ENCODE measurements around the gene ASB6. TPM values are rescaled to one million over a fixed set of nuclear protein-coding genes. Genes with fewer than 3 reads are reported as not detected.
"Not testable (repeated sequence)": the region's sequence is repeated elsewhere in the genome, so short reads cannot be mapped to it uniquely, and the experiment has no call there.

ASB6 gene
- total RNA-seq, 1 experiment from 2014 or later = 14.2 TPM

- in situ Hi-C loops (cut with HindIII; ENCODE audit: low pct_unique_long_range_greater_than_20kb, low sequenced_read_pairs) = no loop called here
- no peak for DNase-seq (ENCODE audit: low read depth, low spot score)
Measured at GRCh38 chr9:129671519-129671918, 29.6 kb upstream of the ASB6 start.

GRCh38 chr9:129671065-129671464 is 29.1 kb upstream of the ASB6 start:
- no peak for DNase-seq (ENCODE audit: low read depth, low spot score)
- in situ Hi-C loops (cut with HindIII; ENCODE audit: low pct_unique_long_range_greater_than_20kb, low sequenced_read_pairs) = no loop called here

GRCh38 chr9:129669946-129670345 is 28.0 kb upstream of the ASB6 start:
- in situ Hi-C loops (cut with HindIII; ENCODE audit: low pct_unique_long_range_greater_than_20kb, low sequenced_read_pairs) = no loop called here
- DNase-seq (ENCODE audit: low read depth, low spot score) = no peak

DNA sequence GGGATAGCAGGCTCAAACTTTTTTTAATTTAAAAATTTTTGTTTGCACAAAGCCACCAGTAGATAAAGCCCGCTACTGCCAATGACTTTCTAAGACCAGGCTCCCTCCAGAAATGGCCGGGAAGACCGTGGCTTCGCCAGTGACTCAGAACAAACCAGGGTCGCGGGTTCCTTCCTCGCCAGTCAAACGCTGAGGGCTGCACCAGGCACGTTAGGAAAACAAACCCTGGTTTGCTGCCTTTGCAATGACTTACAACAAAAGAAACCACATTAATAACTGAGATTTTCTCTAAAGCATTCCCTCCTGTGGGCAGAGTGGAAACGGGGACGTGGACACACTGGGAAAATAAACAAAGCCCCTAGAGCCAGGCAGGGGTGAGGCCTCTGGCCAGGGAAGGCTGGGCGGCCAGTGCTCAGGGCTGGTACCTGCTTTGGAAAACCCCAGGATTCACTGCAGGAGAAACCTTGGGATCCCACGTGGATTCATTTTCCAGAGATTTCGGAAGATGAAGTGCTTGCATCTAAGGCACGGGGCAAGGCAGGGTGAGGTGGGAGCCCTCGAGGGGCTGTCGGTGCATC is 27.3 kb upstream of the ASB6 start:
- no peak for DNase-seq (ENCODE audit: low read depth, low spot score)
- in situ Hi-C loops (cut with HindIII; ENCODE audit: low pct_unique_long_range_greater_than_20kb, low sequenced_read_pairs) = no loop called here

DNA sequence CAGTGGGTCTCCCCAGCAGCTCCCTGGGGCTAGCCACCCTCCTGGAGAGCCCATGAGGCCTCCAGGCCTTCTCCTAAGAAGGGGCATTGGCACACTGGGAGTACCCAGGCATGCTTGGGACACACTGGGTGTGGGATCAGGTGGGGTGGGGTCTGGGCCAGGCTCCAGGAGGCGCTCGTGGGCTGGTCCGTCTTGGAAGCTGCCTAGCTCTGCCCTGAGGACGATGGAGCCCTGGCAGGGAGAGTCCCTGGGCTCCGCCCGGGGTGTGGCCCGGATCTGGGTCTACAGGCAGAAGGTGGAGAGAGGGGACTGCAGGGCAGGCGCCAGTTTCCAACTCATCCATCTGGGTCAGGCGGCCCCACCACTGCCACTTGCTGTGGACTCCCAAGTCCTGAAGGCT is 25.9 kb upstream of the ASB6 start:
- in situ Hi-C loops (cut with HindIII; ENCODE audit: low pct_unique_long_range_greater_than_20kb, low sequenced_read_pairs) = no loop called here

DNA sequence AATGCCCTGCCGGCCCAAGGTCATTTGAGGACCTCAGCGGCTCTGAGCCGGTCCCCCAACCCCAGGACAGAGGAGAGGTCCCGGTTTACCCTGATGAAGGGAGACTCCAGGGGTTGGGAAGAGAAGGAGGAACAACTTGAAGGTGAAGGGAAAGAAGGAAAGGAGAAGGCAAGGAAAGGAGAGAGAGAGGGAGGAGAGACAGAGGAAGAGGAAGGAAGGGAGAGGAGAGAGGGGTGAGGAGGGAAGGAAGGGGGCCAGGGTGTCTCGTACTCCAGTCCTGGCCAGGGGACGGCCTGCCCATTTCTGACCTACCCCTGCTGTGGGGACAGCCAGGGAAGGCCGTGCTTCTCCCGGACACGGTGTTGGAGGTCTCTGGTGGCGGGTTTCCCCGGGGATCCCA is 25.4 kb upstream of the ASB6 start:
- no peak for DNase-seq (ENCODE audit: low read depth, low spot score)
- in situ Hi-C loops (cut with HindIII; ENCODE audit: low pct_unique_long_range_greater_than_20kb, low sequenced_read_pairs) = no loop called here

More for the DNA sequence above, 25.9 kb upstream of the ASB6 start:
- DNase-seq (ENCODE audit: low read depth, low spot score) = no peak

DNA sequence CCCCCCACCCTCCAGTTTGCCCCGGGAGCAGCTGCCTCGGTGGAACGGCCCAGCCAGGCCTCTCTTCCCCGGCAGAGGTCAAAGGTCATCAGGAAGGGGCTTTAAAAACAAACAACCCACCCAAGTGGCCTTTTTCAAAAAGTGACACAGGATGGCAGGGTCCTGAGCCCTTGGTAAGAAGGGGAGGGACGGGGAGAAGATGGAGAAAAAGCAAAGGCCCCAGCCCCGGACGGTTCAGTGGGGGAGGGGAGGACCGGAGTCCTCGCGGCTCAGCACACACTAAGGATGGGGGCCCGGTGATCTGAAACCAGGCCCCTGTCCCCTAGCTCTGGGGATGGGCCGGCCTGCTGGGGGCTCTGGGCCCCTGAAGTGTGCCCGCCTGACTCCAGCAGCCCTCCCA is 24.6 kb upstream of the ASB6 start:
- DNase-seq (ENCODE audit: low read depth, low spot score) = no peak
- in situ Hi-C loops (cut with HindIII; ENCODE audit: low pct_unique_long_range_greater_than_20kb, low sequenced_read_pairs) = no loop called here

DNA sequence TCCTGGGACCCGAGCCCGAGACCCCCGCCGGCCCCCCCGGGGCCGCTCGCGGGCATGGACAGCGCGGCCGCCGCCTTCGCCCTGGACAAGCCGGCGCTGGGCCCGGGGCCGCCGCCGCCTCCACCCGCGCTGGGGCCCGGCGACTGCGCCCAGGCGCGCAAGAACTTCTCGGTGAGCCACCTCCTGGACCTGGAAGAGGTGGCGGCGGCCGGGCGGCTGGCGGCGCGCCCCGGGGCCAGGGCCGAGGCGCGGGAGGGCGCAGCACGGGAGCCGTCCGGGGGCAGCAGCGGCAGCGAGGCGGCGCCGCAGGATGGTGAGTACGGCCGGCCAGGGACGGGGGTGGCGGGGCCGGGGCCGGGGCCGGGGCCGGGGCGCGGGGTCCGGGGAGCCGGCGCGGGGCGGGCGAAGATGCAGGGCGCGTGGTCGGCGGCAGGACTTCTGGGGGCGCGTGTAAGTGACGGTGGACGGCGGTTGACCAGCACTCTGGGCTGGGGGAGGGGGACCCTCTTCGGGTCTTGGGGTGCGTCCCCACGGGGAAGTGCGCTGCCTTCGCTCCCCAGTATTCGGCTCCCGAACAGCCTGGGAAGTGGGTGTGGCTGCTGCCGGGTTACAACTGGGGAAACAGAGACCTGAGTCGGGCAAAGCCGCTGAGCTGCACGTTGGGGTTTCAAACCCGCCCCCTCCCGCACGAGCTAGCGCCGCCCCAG is 24.0 kb upstream of the ASB6 start:
- in situ Hi-C loops (cut with HindIII; ENCODE audit: low pct_unique_long_range_greater_than_20kb, low sequenced_read_pairs) = no loop called here

DNA sequence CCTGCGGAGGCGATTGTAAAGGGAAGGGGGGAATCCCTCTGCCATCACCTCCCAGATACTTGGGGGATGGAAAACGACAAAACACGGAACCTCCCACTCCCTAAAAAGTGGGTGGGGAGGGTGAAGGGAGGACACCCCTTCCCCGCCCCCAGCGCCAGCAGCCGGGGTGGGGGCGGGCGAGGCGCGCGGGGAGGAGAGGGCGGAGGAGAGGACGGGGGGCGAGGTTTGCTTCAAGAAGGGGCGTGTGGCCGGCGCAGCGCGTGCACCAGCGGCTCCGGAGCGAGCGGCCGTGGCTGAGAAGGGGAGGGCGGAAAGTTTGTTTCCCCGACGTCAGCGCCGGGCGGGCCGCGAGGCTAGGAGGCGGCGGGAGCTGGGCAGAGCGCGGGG is 23.4 kb upstream of the ASB6 start, which contains the start of gene PRRX2:
TSS of gene PRRX2 (plus strand) at position 259 of the 387 bp plus-strand sequence. CDS start 221 bp downstream, outside the sequence.
- no peak for DNase-seq (ENCODE audit: low read depth, low spot score)

More for the DNA sequence above, 24.0 kb upstream of the ASB6 start:
- DNase-seq (ENCODE audit: low read depth, low spot score) = no peak

DNA sequence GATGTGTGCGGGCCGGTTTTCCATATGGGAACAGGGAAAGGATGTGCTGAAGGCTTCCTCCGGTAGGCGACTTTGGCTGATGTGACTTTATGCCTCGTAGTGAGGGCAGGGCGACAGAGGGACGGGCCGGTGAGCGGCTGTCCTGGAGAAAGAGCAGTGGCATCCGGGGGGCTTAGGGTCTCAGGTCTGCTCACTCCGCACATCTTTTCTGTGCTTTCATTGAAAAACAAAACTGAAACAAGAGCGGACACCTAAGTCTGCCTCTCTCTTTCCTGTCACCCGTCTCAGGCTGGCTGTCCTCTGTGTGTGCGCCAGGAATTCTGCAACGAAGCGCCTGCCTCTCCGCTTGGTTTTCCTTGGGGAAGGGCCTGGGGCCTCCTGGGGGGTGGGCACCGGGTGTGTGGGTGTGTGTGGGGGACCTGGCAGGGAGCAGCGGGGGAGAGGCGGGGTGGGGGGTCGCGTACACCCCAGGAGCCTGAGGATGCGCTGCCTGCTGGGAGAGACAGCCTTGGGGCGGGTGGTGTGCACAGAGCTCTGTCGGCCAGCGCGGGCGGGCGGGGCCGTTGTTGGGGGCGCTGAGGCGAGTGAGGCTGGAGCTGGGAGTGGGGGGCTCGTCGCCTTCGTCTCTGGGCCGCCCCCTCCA is 22.9 kb upstream of the ASB6 start:
- in situ Hi-C loops (cut with HindIII; ENCODE audit: low pct_unique_long_range_greater_than_20kb, low sequenced_read_pairs) = no loop called here
- no peak for DNase-seq (ENCODE audit: low read depth, low spot score)

More for the DNA sequence above, 23.4 kb upstream of the ASB6 start, which contains the start of gene PRRX2:
- in situ Hi-C loops (cut with HindIII; ENCODE audit: low pct_unique_long_range_greater_than_20kb, low sequenced_read_pairs) = no loop called here

GRCh38 chr9:129662239-129662638 is 20.3 kb upstream of the ASB6 start:
- DNase-seq (ENCODE audit: low read depth, low spot score); in situ Hi-C loops (cut with HindIII; ENCODE audit: low pct_unique_long_range_greater_than_20kb, low sequenced_read_pairs): not testable (repeated sequence)

- DNase-seq (ENCODE audit: low read depth, low spot score) = no peak
- in situ Hi-C loops (cut with HindIII; ENCODE audit: low pct_unique_long_range_greater_than_20kb, low sequenced_read_pairs) = no loop called here
Measured at GRCh38 chr9:129661029-129661428, 19.1 kb upstream of the ASB6 start.

DNA sequence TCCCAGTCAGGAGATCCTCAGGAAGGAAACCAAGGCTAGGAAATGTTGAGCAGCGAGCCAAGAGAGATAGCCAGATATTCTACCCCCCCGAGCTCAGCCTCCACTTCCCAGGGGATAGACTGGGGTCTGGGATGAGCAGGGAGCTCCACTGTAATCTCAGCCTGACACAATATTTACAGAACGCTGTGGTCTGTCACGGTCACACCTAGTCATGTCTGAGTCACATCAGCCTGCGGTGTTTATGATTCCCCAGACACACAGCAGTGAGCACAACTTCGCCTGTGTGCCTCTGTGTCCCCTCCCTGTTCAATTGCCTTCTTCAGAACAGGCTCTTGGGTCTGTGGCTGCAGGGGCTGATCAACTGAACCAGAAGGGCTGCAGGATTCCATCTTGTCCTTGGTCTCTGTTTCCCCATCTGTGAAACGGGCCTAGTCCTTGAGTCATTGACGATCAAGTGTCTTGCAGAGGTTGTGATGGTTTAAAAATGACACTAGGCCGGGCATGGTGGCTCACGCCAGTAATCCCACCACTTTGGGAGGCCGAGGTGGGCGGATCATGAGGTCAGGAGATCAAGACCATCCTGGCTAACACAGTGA is 14.9 kb upstream of the ASB6 start:
- in situ Hi-C loops (cut with HindIII; ENCODE audit: low pct_unique_long_range_greater_than_20kb, low sequenced_read_pairs) = no loop called here

DNA sequence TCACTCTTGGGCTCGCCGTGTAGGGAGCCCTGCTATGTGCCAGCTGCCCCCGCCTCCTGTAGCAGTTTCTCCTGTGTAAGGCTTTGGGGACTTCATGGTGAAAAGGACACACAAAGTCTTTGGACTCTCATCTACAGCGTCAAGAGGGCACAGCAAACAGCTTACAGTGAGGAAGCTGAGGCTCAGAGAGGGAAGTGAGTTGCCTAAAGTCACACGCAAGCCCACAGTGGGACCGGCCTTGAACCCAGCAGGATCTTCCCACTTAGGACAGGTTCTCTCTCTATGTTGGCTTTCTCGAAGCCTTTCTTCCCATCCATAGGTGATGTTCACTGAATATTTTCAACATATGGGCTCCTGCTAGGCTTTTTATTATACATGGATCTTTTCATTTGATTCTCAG is 13.7 kb upstream of the ASB6 start:
- DNase-seq (ENCODE audit: low read depth, low spot score) = no peak
- in situ Hi-C loops (cut with HindIII; ENCODE audit: low pct_unique_long_range_greater_than_20kb, low sequenced_read_pairs) = no loop called here

More for the DNA sequence above, 14.9 kb upstream of the ASB6 start:
- DNase-seq (ENCODE audit: low read depth, low spot score) = no peak

DNA sequence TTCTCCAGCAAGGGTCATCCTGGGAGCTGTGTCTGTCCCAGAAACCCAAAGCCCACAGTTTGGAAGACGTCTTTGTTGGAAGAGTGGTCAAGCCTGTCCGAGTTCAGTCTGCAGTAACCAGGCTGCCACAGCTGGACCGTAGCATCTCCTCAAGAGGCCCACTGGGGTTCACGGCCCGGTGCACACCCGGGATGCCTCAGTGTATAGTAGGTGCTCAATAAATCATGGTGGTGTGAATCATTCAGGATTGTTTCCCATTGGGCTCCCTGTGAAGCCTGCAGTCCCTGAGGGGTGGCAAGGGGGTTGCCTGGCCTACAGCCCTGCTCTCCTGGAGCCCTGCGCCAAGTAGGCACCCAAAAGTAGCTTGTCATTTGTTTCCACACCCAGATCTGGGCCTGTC is 13.2 kb upstream of the ASB6 start:
- DNase-seq (ENCODE audit: low read depth, low spot score) = no peak
- in situ Hi-C loops (cut with HindIII; ENCODE audit: low pct_unique_long_range_greater_than_20kb, low sequenced_read_pairs) = no loop called here

DNA sequence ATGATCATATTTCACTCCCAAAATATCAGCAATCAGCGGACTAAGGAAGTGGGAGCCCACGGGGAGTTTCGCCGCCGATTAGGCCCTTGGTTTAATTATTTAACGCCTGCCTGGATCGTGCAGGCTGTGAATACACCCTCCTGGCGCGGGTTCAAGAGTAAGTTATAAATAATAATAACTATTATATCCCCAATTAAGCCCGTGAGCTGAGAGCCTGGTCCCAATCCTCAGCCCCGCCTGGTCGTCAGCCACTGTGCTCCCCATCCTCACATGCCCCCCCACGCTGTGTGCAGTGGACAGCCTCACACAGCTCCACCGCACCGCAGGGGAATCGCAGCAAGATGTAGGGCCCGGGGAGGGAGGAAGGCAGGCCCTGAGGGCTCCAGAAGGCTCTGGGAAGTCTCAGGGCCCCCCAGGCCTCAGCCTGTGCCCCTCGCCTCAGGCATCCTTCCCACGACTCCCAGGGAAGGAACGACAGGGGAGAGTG is 12.6 kb upstream of the ASB6 start:
- in situ Hi-C loops (cut with HindIII; ENCODE audit: low pct_unique_long_range_greater_than_20kb, low sequenced_read_pairs) = no loop called here
- no peak for DNase-seq (ENCODE audit: low read depth, low spot score)

GRCh38 chr9:129653823-129654553 is 12.0 kb upstream of the ASB6 start:
- in situ Hi-C loops (cut with HindIII; ENCODE audit: low pct_unique_long_range_greater_than_20kb, low sequenced_read_pairs) = no loop called here
- DNase-seq (ENCODE audit: low read depth, low spot score) = no peak
